Fibroblast of lung (primary cell): ENCODE results near the gene CDH4.

Source experiments
- EZH2 ChIP-seq: IDR thresholded peaks from 2 replicates; pipeline ENCODE4 v1.5.1; 2012; ENCODE audit warnings: low read length, control low read depth, mild to moderate bottlenecking; ENCODE audit errors: missing control alignments
- TF ChIP-seq, protein P1 (sequence below), 2 donors: IDR thresholded peaks in 1 of 2; conservative IDR thresholded peaks in 1 of 2; 1 replicate in 1 of 2; 2 replicates in 1 of 2; pipeline ENCODE4 v1.5.1; 2011 to 2012; ENCODE audit warnings: low read length in 2 of 2, control low read depth in 1 of 2, inconsistent platforms in 1 of 2, low read depth in 1 of 2, mild to moderate bottlenecking in 1 of 2

DNA sequence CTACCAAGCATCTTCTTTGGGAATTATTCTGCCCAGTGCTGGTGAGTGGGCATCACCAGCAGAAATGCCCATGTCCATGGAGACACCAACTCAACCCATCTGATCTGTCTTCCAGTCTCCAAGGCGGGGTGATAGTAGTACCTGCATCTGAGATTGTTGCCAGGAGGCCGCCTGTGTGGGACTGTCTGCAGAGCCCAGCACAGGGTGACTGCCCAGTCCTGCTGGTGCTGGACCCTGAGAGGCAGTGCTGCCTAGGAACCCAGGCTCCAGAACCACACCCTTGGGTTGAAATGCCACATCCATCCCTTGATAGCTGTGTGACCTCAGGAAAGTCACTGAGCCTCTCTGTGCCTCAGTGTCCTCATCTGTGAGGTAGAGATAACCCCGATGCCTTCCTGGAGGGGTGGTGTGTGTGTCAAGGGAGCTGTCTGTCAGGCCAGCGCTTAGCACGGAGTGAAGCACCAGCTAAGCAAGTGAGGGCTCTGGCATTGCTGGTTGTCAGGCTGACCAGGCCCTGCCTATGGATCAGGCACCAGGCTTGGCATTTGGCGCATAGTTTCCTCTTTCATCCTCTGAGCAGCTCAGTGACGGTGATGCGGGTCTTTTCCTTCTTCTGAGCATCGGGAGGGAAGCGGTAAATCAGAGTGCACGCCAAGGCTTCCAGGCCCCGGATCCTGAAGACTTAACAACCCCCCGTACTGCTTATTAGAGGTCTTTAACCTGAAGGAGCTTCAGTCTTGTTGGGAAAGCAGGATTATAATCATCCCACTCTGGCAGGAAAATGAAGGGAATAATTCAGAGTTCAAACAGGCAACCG, 268.2 kb downstream of the CDH4 start:
- TF ChIP-seq, protein P1, sequence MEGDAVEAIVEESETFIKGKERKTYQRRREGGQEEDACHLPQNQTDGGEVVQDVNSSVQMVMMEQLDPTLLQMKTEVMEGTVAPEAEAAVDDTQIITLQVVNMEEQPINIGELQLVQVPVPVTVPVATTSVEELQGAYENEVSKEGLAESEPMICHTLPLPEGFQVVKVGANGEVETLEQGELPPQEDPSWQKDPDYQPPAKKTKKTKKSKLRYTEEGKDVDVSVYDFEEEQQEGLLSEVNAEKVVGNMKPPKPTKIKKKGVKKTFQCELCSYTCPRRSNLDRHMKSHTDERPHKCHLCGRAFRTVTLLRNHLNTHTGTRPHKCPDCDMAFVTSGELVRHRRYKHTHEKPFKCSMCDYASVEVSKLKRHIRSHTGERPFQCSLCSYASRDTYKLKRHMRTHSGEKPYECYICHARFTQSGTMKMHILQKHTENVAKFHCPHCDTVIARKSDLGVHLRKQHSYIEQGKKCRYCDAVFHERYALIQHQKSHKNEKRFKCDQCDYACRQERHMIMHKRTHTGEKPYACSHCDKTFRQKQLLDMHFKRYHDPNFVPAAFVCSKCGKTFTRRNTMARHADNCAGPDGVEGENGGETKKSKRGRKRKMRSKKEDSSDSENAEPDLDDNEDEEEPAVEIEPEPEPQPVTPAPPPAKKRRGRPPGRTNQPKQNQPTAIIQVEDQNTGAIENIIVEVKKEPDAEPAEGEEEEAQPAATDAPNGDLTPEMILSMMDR (conservative IDR thresholded peaks at IDR 0.05 in 1 of 2, IDR thresholded peaks at IDR 0.05 in 1 of 2; ENCODE audit: low read depth in 1 of 2, low read length in 2 of 2) = no peak
- TF ChIP-seq EZH2 = no peak
